Fibroblast of pulmonary artery (primary cell): ENCODE data around the gene PAX3.

Source experiments
- DNase-seq: peaks from one replicate; pipeline ENCODE4 v3.0.0-alpha.2; 2010; ENCODE audit warnings: low read depth
- H3K4me3 ChIP-seq: replicated peaks from 2 replicates; pipeline ENCODE4 v1.5.1; 2011; ENCODE audit warnings: low read depth, mild to moderate bottlenecking, control low read depth, low read length, moderate library complexity
- TF ChIP-seq, protein P1 (sequence below): IDR thresholded peaks from 2 replicates; pipeline ENCODE4 v1.5.1; 2011; ENCODE audit warnings: mild to moderate bottlenecking, control low read depth, low read length, inconsistent platforms; ENCODE audit errors: missing control alignments

Gene PAX3

GRCh38 chr2:222301053-222301795 is 2.4 kb upstream of the PAX3 start:
- no peak overlapping the region for H3K4me3 ChIP-seq
- TF ChIP-seq, protein P1, sequence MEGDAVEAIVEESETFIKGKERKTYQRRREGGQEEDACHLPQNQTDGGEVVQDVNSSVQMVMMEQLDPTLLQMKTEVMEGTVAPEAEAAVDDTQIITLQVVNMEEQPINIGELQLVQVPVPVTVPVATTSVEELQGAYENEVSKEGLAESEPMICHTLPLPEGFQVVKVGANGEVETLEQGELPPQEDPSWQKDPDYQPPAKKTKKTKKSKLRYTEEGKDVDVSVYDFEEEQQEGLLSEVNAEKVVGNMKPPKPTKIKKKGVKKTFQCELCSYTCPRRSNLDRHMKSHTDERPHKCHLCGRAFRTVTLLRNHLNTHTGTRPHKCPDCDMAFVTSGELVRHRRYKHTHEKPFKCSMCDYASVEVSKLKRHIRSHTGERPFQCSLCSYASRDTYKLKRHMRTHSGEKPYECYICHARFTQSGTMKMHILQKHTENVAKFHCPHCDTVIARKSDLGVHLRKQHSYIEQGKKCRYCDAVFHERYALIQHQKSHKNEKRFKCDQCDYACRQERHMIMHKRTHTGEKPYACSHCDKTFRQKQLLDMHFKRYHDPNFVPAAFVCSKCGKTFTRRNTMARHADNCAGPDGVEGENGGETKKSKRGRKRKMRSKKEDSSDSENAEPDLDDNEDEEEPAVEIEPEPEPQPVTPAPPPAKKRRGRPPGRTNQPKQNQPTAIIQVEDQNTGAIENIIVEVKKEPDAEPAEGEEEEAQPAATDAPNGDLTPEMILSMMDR, result no peak

GRCh38 chr2:222300726-222301052 is 1.9 kb upstream of the PAX3 start:
- H3K4me3 ChIP-seq, result no peak overlapping the region
- no peak for DNase-seq
- TF ChIP-seq, protein P1, result no peak

More at GRCh38 chr2:222301053-222301795, 2.4 kb upstream of the PAX3 start:
- no peak for DNase-seq

DNA sequence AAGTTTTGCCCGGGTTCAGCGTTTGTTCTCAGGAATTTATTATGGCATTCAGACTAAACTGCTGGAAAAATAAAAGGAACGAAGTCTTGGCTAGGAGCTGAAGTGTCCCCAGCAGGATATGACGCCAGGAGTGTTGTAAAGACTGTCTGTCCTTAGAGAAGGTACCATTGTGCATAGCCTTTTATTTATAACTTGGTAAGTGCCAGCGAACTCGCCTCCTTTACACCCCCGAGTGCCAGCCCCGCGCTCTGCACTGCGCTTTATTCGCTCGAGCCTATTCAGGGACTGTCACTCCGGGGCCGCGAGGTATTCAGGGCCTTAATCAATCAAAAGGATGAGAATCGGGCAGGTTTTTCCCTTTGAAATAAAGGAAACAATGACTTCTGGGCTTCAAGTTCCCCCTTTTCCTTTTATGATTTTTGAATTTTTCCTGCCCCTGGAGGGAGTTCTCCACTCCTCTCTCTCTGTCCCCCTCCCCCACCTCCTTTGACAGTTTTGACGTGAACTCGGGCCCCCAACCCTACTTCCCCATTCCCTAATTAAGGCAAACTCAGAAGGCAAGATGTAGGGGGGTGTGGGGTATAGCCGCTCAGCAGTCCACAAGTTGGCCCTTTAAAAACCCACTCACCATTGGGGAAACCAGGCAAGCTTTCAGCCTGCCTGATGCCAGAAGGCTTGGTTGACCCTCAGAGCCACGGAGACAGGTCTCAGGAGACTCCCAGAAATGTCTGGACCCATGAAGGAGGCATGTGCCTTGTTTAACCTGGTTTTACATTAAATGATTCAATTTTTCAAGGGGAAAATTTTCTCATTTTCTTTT is 1.3 kb upstream of the PAX3 start:
- no peak for DNase-seq
- no peak overlapping the region for H3K4me3 ChIP-seq
- TF ChIP-seq, protein P1, result no peak

GRCh38 chr2:222298001-222298310 is 842 bp downstream of the PAX3 start:
- H3K4me3 ChIP-seq, result no peak overlapping the region
- DNase-seq, result no peak
- TF ChIP-seq, protein P1, result no peak

- DNase-seq, result no peak
- no peak overlapping the region for H3K4me3 ChIP-seq
- TF ChIP-seq, protein P1, result no peak
These were observed 1.2 kb downstream of the PAX3 start for GRCh38 chr2:222297600-222297935.

- no peak overlapping the region for H3K4me3 ChIP-seq
- DNase-seq, result no peak
- TF ChIP-seq, protein P1, result no peak
These were observed 1.7 kb downstream of the PAX3 start for GRCh38 chr2:222296911-222297599.
